Stimulated activated CD4-positive, alpha-beta T cell treated with anti-CD3 and anti-CD28 coated beads, Interleukin-15, amount 100 ng/mL, for 1 hour (primary cell): Measurements from ENCODE around the gene LYSET.
A peak's percentile ranks its signal among the peaks of the same experiment; 100 is the strongest.
"Not testable (repeated sequence)": the region's sequence is repeated elsewhere in the genome, so short reads cannot be mapped to it uniquely, and the experiment has no call there.

Experiments used
- DNase-seq, 2 donors: peaks; one replicate each; pipeline ENCODE4 v3.0.0-alpha.2; 2020; ENCODE audit warnings: low read depth in 1 of 2, low spot score in 1 of 2

The LYSET gene

DNA sequence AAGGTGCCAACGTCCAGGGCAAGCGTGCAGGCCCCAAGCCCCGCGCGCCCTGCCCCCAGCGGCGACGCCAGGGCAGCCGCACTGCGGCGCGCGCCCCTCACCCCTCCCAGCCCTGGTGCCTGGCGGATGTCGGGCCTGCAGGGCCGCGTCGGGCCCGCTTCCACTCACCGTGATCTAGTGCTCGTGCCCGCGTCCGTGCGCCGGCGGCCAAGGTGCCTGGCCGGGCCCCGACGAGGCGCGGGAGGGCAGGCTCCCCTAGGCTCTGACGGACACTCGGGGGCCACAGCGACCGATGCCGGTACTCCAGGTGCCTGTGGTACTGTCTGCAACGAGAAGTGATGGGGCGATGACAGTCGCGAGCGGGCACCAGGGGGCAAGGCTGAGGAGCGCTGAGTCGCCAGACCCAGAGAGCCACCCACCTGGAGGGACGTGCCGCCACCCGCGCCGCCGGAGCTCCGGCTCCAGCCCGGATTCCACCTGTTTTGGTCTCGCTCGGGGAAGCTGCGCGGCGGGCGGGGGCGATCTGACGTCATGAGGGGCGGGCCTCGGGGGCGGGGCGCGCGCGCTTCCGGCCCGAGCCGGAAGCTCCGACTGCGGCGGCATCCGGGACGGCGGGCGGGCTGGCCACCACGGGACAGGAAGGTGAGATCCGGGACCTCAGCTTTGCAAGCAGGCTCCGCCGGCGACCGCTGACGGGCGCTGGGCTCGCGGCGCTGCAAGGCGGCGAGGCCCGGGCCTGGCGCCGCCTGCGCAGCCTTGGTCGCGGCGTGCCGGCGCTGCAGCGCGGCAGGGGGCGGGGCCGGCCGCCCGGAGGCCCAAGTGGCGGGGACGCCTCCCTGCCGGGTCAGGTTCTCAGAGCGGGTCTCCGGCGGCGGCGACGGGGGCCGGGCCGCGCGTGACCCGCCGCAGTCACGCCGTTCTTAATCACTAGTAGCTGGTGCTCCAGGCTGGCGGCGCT lies at the start of gene LYSET, which contains the start of gene MOAP1:
TSS of gene LYSET (plus strand) at position 927 of the 958 bp plus-strand sequence. CDS start 89 bp downstream, outside the sequence.
TSS of gene MOAP1 (minus strand) at position 507 of the 958 bp plus-strand sequence. CDS start 655 bp downstream, outside the sequence.
- peak; percentile 82 to 83 for DNase-seq

DNA sequence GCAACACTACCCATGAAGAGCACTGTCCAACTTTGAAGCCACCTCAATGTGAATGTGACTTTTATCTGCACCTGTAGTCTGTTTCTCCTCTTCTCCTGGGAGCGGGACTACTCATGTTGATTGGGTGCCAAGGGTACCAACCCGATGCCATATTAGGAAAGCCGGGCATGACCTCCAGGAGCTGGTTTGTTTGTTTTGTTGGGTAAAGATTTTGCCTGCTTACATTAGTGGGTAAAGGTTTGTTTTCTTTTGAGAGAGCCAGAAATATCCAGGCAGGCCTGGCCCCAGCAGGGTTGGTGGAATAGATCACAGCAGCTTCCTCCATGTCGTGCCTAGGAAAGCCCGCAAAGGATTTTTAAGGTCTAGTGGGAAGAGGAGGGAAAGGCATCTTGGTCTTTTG lies 49.7 kb upstream of the LYSET start:
- no peak for DNase-seq

DNA sequence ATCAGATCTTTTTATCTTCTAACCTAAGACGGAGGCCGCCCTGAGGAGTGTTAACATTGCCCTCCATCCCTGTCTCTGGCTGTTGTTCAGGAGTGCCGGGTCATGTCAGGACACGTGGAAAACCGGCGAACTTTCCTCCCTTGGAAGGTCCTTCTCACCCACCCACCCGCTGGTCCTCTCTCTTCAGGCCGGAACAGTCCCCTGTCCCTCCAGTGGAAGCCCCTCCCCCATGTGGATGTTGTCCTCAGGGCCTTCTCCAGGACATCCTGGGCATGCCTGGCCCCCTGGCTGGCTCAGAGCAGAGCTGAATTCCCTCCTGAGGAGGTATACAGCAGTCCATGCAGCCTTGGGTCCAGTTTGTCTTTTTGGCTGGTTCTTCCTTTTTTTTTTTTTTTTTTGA lies 49.1 kb upstream of the LYSET start:
- DNase-seq: no peak

DNA sequence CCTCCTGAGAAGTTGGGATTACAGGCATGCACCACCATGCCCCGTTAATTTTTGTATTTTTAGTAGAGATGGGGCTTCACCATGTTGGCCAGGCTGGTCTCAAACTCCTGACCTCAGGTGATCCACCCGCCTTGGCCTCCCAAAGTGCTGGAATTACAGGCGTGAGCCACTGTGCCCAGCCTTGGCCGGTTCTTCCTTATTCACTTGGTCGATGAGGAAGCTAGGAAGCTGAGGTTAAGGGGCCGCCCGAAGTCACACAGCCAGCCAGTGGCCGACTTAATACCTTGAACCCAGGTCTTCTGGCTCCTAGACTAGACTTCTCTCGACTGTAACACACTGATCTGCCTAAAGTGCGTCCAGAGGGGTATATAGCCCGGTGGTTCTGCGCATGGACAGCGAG lies 48.6 kb upstream of the LYSET start:
- DNase-seq: not testable (repeated sequence)

DNA sequence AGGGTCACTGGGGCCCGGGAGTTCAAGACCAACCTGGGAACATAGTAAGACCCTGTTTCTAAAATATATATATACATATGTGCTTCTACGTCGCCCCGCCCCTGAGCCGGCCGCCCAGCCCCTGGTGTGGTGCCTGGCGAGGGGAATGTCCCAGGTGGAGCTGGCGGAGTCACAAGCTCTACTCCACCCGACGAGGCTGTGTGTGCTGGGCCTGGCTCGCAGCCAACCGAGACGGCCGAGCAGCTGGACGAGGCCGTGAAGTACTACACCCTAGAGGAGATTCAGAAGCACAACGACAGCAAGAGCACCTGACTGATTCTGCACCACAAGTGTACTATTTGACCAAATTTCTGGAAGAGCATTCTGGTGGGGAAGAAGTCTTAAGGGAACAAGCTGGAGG lies 47.3 kb upstream of the LYSET start:
- no peak for DNase-seq

GRCh38 chr14:93142854-93143652 lies 42.1 kb upstream of the LYSET start:
- DNase-seq: no peak

GRCh38 chr14:93146119-93146518 lies 39.0 kb upstream of the LYSET start:
- no peak for DNase-seq

DNA sequence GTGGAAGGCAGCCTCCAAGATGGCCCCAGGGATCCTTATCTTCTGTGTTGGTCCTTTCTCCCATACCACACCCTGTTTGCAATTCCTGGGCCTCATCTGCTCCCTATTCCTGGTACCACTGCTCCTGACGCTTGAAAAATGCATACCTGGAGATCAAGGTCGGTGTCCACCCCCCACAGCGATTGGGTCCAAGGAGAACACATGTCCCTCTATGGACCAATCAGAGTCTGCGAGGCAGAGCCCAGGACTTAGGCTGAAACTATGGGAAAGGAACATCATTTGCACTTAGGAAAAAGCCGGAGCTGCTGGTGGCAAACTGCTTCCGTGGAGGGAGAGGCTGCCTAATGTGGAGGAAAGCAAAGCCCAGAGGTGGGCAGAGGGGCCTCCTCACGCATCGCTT lies 36.1 kb upstream of the LYSET start:
- DNase-seq: no peak

GRCh38 chr14:93150227-93151208 lies 34.6 kb upstream of the LYSET start:
- no peak for DNase-seq

DNA sequence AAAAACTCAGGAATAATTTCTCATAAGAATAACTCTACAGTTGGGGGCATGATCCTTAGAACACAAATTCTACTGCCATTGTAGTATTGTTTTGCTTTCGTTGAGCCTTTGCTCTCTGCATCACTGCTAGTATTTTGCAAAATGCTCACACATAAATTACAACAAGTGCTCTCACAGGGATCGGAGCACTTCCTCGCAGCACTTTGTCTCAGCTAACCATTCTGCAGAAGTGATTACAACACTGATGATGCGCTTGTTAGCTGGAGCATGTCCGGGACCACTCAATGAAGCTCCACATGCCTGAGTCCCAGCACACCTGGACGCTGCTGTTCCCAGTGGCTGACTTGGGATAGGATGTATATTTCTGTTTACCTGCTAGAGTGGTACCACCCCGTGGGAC lies 32.0 kb upstream of the LYSET start:
- no peak for DNase-seq

DNA sequence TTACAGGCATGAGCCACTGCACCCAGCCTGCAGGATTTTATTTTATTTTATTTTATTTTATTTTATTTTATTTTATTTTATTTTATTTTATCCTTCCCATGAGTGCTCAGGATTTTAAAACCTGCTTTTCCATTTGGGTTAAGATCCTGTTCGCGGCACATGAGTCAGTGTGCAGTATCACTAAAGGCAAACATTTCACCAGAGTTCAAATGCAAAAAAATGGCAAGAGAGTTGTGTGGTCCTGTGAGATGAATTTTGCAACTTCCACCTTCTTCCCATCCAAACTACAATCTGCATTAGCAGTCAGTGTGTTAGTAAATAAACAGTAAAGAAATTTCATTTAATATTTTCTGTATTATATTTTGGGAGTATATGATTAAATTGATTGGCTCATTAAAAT lies 29.4 kb upstream of the LYSET start:
- no peak for DNase-seq

- DNase-seq: no peak
These were observed 28.3 kb upstream of the LYSET start for GRCh38 chr14:93156693-93157369.

- not testable (repeated sequence) for DNase-seq
These were observed 26.8 kb upstream of the LYSET start for GRCh38 chr14:93158349-93158748.

DNA sequence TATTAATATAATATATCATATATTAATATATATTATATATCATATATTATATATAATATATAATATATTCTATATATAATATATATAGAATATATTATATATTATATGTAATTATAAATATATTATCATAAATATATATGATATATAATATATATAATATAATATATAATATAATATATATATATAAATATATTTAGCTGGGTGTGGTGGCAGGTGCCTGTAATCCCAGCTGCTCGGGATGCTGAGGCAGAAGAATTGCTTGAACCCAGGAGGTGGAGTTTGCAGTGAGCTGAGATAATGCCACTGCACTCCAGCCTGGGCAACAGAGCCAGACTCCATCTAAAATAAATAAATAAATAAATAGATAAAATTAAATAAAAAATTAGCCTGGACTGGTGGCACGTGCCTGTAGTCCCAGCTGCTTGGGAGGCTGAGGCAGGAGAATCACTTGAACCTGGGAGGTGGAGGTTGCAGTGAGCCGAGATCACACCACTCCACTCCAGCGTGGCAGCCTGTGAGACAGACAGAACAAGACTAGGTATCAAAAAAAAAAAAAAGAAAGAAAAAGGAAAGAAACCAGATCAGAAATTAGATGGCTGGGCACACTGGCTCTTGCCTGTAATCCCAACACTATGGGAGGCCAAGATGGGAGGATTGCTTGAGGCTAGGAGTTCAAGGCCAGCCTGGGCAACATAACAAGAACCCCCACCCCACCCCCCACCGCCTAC lies 25.3 kb upstream of the LYSET start:
- not testable (repeated sequence) for DNase-seq

GRCh38 chr14:93160353-93160801 lies 24.7 kb upstream of the LYSET start:
- no peak for DNase-seq

DNA sequence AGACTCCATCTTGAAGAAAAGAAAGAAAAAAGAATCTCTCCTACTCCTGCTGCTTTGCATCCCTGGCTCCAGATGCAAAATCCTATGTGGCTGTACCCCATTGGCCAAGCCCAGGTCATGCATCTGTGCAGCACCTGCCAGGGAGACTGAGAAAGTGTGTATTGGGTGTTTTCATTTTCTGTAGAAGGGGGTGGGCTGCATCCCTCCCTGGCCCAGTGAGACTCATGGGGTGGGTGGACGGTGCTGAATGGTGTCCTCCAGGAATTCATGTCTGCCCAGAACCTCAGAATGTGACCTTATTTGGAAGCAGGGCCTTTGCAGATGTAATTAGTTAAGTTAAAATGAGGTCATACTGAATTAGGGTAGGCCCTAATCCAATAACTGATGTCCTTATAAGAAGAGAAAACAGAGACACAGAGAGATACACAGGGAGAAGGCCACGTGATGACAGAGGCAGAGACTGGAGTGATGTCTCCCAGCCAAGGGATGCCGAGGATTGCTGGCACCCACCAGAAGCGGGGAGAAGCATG lies 23.6 kb upstream of the LYSET start:
- DNase-seq: no peak

DNA sequence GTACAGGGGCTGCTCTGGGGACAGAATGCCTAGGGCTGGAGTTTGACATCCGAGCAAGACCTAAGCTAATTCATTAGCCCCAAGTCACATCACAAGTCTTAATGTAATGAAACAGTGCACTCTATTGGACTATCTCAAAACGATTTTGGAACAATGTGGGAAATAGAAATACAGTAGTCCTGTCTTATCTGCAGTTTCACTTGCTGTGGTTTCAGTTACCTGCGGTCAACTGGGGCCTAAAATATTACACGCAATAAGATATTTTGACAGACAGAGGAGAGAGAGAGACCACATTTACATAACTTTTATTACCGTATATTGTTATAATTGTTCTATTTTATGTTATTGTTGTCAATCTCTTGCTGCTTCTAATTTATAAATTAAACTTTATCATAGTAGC lies 21.6 kb upstream of the LYSET start:
- DNase-seq: no peak

GRCh38 chr14:93165271-93166265 lies 19.5 kb upstream of the LYSET start:
- not testable (repeated sequence) for DNase-seq
